ENCODE results near the gene PCDHGA2. TPM values are rescaled to one million over a fixed set of nuclear protein-coding genes. Genes with fewer than 3 reads are reported as not detected.
"Not testable (repeated sequence)": the region's sequence is repeated elsewhere in the genome, so short reads cannot be mapped to it uniquely, and the experiment has no call there.

PCDHGA2 gene
- total RNA-seq, 1 donor from 2014 or later, result 2.6 TPM

DNA sequence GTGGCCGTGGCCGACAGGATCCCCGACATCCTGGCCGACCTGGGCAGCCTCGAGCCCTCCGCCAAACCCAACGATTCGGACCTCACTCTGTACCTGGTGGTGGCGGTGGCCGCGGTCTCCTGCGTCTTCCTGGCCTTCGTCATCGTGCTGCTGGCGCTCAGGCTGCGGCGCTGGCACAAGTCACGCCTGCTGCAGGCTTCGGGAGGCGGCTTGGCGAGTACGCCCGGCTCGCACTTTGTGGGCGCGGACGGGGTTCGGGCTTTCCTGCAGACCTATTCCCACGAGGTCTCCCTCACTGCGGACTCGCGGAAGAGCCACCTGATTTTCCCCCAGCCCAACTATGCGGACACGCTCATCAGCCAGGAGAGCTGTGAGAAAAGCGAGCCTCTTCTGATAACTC lies 7.5 kb downstream of the PCDHGA2 start:
- DNase-seq (ENCODE audit: low spot score), result not testable (repeated sequence)

DNA sequence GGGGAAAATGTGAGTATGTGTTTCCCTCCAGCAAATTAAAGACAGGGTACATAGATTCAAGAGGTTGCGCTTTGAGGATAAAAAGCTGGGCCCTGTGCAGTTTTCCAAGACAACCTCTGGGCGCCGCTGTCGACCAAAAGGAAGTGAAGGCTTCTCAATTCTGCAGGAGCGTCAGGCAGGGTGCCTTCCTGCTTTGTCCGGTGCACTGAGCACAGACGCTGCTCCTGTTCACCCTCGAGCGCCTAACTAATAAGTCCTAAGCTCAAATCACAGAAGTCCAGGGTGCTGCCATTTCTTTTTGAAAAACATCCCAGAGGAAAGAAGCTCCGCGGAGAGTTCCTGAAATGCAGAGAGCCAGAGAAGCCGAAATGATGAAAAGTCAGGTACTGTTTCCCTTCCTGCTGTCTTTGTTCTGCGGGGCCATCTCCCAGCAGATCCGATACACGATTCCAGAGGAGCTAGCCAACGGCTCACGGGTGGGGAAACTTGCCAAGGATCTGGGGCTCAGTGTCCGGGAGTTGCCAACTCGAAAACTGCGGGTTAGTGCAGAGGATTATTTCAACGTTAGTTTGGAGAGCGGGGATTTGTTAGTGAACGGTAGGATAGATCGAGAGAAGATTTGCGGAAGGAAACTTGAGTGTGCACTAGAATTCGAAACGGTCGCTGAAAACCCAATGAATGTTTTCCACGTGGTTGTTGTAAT lies 11.5 kb downstream of the PCDHGA2 start, which contains the start of gene PCDHGB1:
PCDHGB1 (plus strand) TSS at position 183 of the 703 bp plus-strand sequence; CDS start at position 345, 162 bp downstream.
- no peak for DNase-seq (ENCODE audit: low spot score)

DNA sequence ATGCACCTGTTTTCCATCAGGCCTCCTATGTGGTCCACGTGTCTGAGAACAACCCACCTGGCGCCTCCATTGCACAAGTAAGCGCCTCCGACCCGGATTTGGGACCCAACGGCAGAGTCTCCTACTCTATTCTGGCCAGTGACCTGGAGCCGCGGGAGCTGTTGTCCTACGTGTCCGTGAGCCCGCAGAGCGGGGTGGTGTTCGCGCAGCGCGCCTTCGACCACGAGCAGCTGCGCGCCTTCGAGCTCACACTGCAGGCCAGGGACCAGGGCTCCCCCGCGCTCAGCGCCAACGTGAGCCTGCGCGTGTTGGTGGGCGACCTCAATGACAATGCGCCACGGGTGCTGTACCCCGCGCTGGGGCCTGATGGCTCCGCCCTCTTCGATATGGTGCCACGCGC lies 13.0 kb downstream of the PCDHGA2 start:
- DNase-seq (ENCODE audit: low spot score), result no peak

DNA sequence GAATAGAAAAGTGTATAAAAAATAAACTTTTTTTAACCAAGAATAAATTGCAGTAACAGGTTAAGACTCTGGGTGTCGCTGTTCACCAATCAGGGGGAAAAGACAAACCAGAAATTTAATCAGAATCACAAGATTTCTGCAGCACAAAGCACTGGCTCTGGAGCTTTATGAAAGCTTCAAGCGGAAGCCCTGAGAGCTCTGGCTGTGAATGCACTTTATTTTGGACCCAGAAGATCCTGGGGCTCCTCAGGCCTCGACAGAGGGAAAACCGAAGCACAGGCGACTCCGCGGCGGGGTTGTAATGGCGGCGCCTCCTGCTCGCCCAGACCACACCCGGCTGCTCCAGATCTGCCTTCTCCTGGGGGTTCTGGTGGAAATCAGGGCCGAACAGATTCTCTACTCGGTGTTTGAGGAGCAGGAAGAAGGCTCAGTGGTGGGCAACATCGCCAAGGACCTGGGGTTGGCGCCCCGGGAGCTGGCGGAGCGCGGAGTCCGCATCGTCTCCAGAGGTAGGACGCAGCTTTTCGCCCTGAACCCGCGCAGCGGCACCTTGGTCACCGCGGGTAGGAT lies 16.4 kb downstream of the PCDHGA2 start, which contains the start of gene PCDHGA4:
PCDHGA4 (plus strand) TSS at position 122 of the 570 bp plus-strand sequence; CDS start at position 209, 87 bp downstream.
- no peak for DNase-seq (ENCODE audit: low spot score)

DNA sequence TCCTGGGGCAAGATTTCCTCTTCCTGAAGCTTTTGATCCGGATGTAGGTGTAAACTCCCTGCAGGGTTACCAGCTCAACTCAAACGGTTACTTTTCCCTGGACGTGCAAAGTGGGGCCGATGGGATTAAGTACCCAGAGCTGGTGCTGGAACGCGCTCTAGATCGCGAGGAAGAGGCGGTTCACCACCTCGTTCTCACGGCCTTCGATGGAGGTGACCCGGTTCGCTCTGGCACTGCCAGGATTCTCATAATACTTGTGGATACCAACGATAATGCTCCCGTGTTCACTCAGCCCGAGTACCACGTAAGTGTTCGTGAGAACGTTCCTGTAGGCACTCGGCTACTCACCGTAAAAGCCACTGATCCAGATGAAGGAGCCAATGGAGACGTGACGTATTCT lies 17.1 kb downstream of the PCDHGA2 start:
- DNase-seq (ENCODE audit: low spot score), result no peak

DNA sequence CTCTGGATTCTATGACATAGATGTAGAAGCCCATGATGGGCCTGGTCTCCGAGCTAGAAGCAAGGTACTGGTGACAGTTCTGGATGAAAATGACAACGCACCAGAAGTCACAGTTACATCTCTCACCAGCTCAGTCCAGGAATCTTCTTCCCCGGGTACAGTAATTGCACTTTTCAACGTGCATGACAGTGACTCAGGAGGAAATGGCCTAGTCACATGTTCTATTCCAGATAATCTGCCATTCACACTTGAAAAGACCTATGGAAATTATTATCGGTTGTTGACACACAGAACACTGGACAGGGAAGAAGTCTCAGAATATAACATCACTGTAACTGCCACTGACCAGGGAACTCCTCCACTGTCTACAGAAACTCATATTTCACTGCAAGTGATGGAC lies 17.6 kb downstream of the PCDHGA2 start:
- DNase-seq (ENCODE audit: low spot score), result no peak

DNA sequence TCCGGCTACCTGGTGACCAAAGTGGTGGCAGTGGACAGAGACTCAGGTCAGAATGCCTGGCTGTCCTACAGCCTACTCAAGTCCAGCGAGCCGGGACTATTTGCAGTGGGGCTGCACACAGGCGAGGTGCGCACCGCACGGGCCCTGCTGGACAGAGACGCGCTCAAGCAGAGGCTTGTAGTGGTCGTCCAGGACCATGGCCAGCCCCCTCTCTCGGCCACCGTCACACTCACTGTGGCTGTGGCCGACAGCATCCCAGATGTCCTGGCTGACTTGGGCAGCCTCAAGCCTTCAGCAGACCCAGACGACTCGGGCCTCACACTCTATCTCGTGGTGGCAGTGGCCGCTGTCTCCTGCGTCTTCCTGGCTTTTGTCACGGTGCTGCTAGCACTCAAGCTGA lies 18.4 kb downstream of the PCDHGA2 start:
- no peak for DNase-seq (ENCODE audit: low spot score)

DNA sequence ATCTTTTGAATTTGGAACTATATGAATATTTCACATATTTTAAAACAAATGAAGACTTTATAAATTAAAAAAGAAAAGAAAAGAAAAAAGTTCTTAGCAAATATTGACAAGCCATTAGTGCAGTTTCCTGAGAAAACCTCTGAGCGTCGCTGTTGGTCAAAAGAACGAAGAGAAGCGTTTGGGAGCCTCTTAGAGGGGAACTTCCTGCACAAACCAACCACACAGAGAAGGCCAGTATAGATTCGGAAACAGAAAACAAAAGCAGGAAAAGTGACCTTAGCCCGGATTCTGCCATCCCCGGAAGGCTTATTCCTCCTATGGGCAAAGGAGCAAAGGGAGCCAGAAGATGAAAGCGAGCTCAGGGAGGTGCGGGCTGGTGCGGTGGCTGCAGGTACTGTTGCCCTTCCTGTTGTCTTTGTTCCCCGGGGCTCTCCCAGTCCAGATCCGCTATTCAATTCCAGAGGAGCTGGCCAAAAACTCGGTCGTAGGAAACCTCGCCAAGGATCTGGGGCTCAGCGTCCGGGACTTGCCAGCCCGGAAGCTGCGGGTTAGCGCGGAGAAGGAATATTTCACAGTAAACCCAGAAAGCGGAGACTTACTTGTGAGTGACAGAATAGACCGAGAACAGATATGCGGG lies 21.3 kb downstream of the PCDHGA2 start, which contains the start of gene PCDHGB2:
PCDHGB2 (plus strand) TSS at position 205 of the 637 bp plus-strand sequence; CDS start at position 347, 142 bp downstream.
- no peak for DNase-seq (ENCODE audit: low spot score)

DNA sequence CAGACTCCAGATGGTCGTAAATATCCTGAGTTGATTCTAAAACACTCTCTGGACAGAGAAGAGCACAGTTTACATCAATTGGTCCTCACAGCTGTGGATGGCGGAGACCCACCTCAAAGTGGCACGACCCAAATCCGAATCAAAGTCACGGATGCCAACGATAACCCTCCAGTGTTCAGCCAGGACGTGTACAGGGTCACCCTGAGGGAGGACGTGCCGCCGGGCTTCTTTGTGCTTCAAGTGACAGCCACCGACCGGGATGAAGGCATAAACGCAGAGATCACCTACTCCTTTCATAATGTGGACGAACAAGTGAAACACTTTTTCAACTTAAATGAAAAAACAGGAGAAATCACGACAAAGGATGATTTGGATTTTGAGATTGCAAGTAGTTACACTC lies 22.1 kb downstream of the PCDHGA2 start:
- DNase-seq (ENCODE audit: low spot score), result no peak

DNA sequence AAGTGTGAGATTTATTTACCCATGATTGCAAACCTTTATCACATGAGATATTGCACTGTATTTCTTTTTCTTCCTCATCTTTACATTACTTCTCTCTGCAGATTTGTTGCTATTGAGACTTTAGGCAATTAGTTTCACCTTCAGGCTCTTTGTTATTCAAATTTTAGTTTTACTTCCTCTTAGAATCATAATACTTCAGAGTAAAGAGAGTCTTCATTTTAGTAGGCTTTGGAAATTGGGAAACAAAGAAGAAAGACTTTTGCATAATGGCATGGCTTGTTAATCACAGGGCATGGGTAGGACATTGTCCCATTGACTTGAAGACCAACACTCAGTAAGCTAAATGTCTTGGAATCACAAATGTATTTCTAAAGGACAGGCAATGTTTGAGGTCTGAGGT lies 24.2 kb downstream of the PCDHGA2 start:
- DNase-seq (ENCODE audit: low spot score), result no peak

DNA sequence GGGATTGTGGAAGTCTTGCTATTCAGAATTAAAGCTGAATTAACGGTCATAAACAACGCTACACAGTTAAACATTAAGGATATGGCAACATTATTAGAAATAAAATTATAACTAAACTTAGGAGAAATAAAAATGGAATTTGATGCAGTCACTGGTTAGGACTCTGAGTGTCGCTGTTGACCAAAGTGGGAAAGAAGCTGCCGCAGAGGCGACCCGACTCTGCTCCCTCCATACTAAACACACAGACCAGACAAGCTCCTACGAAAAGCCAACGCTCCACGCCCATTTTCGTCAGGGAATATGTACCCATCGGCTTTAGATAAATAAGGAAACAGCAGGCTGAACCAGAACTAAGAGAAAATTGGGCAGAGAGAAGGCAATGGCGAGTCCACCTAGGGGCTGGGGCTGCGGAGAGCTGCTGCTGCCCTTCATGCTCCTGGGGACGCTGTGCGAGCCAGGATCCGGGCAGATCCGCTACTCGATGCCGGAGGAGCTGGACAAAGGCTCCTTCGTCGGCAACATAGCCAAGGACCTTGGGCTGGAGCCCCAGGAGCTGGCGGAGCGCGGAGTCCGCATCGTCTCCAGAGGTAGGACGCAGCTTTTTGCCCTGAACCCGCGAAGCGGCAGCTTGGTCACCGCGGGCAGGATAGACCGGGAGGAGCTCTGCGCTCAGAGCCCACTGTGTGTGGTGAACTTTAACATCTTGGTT lies 25.5 kb downstream of the PCDHGA2 start, which contains the start of gene PCDHGA5:
PCDHGA5 (plus strand) TSS at position 211 of the 709 bp plus-strand sequence; CDS start at position 380, 169 bp downstream.
- no peak for DNase-seq (ENCODE audit: low spot score)

DNA sequence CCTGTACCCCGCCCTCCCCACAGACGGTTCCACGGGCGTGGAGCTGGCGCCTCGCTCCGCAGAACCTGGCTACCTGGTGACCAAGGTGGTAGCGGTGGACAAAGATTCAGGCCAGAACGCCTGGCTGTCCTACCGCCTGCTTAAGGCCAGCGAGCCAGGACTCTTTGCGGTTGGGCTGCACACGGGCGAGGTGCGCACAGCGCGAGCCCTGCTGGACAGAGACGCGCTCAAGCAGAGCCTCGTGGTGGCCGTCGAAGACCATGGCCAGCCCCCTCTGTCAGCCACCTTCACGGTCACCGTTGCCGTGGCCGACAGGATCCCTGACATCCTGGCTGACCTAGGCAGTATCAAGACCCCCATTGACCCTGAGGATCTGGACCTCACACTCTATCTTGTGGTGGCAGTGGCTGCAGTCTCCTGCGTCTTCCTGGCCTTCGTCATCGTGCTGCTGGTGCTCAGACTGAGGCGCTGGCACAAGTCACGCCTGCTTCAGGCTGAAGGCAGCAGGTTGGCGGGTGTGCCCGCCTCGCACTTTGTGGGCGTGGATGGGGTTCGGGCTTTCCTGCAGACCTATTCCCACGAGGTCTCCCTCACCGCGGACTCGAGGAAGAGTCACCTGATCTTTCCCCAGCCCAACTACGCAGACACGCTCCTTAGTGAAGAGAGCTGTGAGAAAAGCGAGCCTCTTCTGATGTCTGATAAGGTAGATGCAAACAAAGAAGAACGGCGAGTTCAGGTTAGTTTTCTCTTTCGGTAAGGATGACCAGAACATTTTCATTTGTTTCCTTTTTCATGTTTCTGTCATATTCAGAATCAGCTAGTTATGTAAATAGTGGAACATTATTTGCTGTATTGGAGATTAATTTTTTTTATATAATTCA lies 27.7 kb downstream of the PCDHGA2 start:
- DNase-seq (ENCODE audit: low spot score), result no peak

DNA sequence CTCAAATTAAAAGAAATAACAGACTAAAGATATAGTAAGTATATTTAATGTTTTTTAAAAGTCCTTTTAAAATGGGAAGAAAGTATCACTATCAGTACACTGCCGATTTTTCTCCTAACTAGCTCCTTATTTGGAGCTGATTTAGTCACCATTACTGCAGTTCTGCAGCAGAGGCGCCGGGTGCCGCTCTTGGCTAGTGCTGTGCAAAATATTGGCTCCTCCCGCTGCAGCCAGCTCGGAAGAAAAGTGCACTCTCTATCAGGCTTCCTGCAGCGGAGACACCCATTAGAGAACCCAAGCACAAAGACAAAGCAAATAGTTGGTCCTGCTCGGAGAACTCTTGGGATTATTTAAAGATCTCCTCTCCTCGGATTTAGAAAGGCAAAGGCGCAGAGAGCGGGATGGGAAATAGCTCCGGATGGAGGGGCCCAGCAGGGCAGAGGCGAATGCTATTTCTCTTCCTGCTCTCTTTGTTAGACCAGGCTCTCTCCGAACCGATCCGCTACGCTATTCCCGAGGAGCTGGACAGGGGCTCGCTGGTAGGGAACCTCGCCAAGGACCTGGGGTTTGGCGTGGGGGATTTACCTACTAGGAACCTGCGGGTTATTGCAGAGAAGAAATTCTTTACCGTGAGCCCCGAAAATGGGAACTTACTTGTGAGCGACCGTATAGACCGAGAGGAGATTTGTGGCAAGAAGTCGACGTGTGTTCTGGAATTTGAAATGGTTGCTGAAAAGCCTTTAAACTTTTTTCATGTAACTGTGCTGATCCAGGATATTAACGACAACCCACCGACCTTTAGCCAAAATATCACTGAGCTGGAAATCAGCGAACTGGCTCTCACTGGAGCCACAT lies 31.7 kb downstream of the PCDHGA2 start, which contains the start of gene PCDHGB3:
PCDHGB3 (plus strand) TSS at position 249 of the 855 bp plus-strand sequence; CDS start at position 402, 153 bp downstream.
- no peak for DNase-seq (ENCODE audit: low spot score)

DNA sequence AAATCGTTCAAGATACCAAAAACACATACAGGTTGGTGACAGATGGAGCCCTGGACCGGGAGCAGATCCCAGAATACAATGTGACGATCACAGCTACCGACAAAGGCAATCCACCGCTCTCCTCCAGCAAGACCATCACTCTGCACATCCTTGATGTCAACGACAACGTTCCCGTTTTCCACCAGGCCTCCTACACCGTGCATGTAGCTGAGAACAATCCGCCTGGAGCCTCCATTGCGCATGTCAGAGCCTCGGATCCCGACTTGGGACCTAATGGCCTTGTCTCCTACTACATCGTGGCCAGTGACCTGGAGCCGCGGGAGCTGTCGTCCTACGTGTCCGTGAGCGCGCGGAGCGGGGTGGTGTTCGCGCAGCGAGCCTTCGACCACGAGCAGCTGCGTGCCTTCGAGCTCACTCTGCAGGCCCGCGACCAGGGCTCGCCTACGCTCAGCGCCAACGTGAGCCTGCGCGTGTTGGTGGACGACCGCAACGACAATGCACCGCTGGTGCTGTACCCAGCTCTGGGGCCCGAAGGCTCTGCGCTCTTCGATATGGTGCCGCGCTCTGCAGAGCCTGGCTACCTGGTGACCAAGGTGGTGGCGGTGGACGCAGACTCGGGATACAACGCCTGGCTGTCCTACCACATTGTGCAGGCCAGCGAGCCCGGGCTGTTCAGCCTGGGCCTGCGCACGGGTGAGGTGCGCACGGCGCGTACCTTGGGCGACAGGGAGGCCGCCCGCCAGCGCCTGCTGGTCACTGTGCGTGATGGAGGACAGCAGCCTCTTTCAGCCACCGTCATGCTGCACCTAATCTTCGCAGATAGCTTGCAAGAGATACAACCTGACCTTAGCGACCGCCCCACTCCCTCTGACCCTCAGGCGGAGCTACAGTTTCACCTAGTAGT lies 33.3 kb downstream of the PCDHGA2 start:
- no peak for DNase-seq (ENCODE audit: low spot score)

DNA sequence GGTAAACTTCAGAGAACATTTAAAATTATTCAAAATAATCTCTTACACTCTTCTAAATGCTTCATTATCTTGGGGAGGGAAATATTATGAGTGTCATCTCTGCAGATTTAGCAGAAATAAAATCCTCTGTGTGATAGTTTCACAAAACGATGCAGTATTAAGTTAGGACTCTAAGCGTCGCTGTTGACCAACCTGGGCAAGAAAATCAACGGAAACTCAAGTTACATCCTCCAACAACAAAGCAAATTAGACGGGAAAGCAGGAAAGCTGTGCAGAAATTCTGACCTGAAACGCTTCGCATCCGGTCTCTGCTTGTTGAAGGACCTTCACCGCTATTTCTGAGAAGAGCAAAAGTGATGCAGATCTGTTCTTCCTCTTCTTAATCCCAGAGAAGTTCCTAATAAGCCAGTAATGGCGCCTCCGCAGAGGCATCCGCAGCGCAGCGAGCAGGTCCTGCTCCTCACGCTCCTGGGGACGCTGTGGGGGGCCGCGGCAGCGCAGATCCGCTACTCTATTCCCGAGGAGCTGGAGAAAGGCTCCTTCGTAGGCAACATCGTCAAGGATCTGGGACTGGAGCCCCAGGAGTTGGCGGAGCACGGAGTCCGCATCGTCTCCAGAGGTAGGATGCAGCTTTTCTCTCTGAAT lies 35.2 kb downstream of the PCDHGA2 start, which contains the start of gene PCDHGA6:
PCDHGA6 (plus strand) TSS at position 219 of the 645 bp plus-strand sequence; CDS start at position 412, 193 bp downstream.
- DNase-seq (ENCODE audit: low spot score), result no peak

DNA sequence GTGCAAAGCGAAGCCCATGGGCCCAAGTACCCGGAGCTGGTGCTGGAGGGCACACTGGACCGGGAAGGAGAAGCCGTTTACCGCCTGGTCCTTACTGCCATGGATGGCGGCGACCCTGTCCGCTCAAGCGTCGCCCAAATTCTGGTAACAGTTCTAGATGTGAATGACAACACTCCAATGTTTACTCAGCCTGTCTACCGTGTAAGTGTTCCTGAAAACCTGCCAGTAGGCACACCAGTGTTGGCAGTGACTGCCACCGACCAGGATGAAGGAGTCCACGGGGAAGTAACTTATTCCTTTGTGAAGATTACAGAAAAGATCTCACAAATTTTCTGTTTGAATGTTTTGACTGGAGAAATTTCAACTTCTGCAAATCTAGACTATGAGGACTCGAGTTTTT lies 36.1 kb downstream of the PCDHGA2 start:
- no peak for DNase-seq (ENCODE audit: low spot score)

DNA sequence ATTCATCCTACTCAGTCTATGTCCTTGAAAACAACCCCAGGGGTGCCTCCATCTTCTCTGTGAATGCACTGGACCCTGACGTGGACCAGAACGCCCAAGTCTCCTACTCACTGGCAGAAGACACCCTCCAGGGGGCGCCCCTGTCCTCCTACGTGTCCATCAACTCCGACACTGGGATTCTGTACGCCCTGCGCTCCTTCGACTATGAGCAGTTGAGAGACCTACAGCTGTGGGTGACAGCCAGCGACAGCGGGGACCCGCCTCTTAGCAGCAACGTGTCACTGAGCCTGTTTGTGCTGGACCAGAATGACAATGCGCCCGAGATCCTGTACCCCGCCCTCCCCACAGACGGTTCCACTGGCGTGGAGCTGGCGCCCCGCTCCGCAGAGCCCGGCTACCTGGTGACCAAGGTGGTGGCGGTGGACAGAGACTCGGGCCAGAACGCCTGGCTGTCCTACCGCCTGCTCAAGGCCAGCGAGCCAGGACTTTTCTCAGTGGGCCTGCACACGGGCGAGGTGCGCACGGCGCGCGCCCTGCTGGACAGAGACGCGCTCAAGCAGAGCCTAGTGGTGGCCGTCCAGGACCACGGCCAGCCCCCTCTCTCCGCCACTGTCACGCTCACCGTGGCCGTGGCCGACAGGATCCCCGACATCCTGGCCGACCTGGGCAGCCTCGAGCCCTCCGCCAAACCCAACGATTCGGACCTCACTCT lies 37.0 kb downstream of the PCDHGA2 start:
- DNase-seq (ENCODE audit: low spot score), result not testable (repeated sequence)

All from ureter (tissue), 1 donor.